Activated T-helper 9 cell treated with anti-CD3 and anti-CD28 coated beads, Interleukin-2, amount 50 U/mL, for 16 hours (primary cell): ENCODE results near the gene KPTN.
"Not testable (repeated sequence)": the region's sequence is repeated elsewhere in the genome, so short reads cannot be mapped to it uniquely, and the experiment has no call there.

ENCODE experiments used
- DNase-seq: peaks from one replicate; pipeline ENCODE4 v3.0.0-alpha.2; 2020; ENCODE audit warnings: low read depth

KPTN gene

DNA sequence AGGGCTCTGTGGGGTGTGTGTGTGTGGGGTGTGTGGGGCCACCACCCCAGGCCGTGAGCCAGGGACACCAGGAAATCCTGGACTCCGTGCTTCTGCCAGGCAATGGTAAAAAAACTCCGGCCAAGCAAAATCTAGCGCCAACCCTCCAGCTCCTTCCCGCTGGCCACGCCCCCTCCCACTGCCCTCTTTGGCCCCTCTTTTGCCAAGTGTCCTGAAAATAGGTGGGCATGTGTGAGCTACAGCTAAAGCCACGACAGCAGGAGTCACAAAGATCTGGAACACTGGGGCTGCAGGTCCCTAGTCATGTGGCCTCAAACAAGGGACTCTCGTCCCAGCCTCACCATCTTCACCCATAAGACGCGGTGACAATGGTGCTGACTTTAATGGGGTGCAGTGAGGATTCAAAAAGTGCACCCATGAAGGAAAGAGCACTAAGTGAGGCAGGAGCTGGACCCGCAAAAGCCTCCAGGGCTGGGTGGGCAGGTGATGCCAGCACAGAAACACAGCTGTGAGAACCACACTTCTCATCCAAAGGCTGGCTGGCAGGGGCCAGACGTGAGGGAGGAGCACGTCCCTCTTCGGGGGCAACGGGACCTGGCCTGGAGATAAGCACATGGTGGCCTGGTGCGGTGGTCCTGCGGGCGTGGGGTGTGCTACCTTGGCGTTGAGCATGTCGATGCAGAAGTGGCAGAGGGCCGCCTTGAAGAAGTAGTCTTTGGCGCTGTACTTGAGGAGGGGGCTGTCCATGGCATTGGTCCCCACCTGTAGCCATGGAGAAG lies 7.5 kb upstream of the KPTN start:
- no peak for DNase-seq

DNA sequence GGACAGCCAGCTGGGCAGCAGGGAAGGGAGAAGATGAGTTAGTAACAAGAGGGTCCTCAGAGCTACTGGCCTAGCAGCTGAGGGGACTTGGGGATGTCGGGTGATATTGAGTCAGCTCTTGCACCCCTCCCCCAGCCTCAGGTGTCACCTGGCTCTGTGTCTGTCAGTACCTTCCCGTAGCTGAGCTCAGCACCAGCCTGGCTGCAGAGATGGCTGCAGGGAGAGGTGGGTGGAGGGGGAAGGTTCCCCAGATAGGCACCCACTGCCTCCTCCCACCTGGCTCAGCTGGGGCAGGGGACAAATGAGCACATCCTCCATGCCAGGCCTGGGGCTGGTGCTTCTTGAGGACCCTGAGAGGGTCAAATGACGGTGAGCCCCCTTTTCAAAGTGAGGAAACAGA lies 6.8 kb upstream of the KPTN start:
- no peak for DNase-seq

DNA sequence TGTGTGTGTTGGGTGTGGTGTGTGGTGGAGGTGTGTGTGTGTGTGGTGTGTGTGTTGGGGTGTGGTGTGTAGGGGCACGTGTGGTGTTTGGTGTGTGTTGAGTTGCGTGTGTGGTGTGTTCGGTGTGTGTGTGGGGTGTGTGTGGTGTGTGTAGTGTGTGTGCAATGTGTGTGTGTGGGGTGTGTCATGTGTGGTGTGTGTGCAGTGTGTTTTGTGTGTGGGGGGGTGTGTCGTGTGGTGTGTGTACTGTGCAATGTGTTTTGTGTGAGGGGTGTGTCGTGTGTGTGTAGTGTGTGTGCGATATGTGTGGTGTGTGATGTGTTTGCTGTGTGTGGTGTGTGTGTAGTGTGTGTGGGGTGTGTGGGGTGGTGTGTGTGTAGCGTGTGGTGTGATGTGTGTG lies 6.0 kb upstream of the KPTN start:
- no peak for DNase-seq

DNA sequence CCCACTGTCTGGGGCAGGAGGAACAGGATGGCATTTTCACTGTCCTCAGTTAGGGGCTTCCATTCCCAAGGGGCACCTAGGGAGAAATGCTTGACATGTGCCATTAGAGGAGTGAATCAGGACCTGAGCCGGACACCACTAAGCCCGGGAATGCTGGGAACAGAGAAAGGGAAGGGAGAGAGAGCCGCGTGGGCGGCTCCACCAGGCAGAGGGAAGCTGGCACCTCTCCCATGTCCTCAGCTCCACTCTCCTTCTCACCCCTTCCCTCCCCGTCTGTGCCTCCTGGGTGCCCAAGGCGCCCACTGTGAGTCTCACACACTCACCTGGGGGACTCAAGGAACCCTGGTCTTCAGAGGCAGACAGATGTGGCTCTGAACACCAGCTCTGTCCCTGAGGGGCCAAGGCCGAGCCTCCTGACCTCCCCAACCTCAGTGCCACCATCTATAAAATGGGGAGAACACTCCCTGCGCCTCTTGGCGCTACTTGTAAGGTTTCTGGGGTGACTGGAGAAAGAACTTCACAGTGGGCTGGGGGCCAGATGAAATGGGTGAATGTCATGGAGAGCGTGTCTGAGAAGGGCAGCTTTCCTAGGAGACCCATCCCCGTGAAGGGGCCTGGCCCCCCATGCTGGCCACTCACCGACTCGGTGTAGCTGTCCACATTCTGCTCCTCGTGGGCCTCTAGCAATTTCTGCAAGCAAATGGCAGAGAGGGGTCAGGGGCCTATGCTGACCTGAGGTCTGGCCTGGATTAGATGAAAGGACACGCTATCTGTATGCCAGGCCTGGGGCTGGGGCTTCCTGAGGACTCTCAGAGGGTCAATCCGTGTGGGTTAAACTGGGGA lies 5.3 kb upstream of the KPTN start:
- no peak for DNase-seq

DNA sequence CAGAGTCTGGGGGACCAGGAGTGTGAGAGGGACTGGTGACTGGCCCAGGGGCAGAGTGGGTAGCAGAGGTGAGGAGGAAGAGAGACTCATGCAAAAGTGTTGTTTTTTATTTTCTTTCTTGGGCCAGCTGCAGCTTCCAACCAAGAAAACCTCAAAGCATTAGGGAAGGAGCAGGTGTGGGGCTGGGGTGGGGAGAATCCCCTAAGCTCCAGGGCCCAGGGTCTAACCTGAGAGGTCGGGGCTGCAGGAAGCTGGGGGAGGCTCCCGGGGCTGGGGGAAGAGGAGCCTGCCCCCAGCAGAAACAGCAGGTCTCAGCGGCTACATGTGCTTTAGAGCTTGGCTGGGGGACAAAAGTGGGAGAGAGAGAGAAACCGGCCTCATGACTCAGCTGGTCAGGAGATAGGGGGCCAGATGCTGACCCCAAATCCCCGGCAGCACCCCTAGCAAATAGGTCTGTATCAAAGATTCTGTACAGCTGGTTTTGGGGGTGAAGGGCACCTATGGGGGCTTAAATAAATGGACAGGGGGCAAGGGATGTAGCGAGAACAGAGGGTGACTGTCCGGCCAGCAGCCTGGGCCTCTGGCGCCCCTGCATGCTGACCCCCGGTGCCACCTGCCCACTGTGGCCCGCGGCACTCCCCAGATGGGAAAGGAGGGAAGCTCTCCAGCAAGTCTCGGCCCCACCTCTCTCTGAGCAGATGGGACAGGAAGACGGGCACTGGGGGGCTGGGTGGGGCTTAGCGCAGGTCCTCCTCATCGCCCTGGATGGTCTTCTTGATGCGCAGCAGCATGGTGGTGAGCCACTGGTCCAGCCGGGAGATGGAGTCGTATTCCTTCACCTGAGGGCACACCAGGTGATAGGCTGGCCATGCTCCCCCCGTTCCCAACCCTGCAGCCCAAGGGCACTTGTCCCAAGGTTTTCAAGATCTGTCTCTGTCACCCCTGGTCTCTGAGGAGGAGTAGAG lies 3.8 kb upstream of the KPTN start:
- DNase-seq: no peak

DNA sequence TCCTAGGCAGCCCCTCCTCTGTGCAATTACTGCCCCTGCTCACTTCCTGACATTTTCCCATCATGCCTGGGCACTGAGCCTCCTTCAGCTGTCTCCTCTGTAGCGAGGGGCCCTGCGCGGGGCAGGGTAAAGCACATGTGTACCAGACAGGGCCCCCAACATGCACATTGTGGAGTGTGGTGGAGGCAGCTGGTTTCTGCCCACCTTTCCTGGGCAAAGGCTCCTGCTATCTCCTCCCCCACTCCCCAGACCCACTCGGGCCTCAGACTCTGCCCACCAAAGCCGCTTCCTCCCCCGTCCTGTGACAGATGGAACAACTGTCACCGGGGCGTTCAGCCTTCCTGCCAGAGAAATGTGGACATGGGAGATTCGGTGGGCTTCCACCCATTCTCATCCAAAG lies 2.9 kb upstream of the KPTN start:
- no peak for DNase-seq

DNA sequence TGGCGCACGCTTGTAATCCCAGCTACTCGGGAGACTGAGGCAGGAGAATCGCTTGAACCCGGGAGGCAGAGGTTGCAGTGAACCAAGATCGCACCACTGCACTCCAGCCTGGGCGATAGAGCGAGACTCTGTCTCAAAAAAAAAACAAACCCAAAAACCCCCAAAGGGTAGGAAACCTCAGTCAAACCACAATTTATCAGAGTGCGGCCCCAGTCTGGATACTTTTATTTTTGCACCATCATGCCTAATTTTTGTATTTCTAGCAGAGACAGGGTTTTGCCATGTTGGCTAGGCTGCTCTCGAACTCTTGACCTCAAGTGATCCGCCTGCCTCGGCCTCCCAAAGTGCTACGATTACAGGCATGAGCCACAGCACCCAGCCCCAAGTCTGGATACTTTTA lies 2.2 kb upstream of the KPTN start:
- DNase-seq: not testable (repeated sequence)

DNA sequence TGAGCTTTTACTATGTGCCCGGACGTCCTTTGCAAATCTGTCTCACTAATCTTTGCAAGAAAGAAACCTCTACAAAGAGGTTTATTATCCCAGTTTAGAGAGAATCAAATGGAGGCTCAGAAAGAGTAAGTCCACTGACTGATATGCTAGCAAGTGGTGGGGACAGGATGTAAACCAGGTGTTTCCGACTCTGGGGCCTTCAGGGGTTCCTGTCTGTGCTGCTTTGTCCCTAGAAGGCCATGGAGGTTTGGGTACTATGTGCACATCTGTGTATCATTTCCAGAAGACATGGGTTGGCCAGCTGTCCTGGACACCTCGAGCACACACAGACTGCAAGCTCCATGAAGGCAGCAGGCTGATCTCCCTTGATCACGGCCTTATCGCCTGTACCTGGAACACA lies 1.2 kb upstream of the KPTN start:
- no peak for DNase-seq

DNA sequence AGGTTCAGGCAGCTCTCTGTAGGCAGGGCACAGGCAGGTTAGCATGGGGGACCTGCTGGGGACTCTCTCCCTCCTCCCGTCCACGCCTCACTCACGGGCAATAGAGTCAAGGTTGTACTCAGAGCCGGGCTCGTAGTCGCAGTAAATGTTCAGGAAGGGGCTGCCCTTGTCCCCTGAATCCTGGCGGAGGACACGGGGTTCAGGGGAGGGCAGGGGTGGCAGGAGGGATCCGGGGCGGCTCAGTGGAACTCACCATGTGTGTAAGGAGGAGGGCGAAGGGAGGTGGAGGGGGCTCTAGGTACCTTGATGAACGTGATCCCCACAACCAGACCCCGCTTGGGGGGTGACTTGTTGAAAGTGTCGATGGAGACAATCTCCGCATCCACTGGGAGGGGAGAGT lies 819 bp downstream of the KPTN start:
- DNase-seq: no peak

DNA sequence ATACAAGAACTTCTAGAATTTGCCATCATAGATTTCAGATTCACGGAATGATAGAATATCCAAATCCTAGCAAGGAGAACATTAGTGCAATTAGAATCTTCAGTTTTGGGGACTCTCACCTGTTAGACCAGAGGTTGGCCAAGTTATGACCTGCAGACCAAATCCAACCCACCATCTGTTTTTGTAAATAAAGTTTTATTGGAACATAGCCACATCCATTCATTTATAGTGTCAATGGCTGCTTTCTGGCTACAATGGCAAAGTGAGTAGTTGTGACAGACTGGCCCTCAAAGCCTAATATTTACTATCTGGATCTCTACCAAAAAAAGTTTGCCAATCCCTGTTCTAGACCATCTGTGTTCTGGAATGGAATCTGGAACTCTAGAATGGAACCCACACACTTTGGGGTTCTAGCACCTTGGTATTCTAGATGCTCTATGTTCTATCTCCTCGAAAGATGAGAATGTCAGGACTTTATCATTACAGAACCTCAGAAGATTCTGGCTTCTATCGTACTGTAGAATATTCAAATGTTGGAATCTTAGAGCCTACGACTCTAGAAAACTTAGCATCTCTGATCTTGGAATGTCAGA lies 2.5 kb downstream of the KPTN start:
- no peak for DNase-seq

DNA sequence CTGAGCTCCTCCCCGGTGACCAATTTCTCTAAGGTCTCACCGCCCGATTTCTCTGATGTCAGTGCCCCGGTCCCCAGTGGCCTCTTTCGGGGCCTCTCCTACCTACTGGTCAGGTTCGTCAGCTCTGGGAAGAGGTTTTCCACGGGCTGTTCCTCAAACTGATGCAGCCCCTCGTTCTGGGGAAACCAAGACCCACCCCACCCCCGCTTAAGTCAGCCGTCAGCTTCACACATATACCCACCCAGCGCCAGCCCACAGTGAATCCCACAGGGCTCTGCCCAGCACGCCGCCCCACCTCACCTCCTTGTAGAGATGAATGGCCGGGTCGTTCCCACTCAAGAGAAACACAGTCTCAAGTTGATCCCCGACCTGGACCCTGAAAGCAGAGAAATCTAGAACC lies 3.4 kb downstream of the KPTN start:
- no peak for DNase-seq

DNA sequence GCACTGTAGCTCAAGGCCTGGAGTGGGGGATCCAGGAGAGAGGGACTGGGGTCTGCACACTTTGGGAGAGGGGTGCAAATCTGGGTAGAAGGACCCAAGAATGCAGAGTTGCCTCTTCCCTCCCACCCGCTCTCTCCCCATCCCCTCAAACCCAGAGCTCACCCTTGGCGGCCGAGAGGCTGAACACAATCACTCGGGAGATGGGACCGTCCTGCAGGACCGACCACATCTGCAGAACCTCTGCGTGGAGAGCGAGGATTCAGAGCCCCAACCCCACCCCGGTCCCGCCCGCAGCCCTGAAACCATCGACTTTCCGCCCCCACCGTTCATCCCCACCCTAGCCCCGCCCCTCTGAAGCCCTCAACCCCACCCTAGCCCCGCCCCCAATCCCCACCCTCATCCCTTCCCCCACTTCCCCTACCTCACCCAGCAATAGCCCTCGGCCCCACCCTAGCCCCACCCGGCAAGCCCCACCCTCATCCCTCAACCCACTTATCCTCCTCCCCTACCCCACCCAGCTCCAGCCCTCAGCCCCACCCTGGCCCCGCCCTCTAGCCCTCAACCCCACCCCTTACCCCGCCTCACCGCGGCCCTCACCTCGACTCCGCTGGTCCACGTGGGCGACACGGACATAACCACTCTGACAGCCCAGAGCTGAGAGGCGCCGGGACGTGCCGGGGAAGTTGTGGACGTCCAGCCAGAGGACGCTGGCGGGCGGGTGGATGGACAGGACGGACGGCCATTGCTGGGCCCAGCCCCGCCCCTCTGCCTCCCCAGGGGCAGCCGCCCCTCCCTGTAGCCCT lies 4.1 kb downstream of the KPTN start:
- no peak for DNase-seq

DNA sequence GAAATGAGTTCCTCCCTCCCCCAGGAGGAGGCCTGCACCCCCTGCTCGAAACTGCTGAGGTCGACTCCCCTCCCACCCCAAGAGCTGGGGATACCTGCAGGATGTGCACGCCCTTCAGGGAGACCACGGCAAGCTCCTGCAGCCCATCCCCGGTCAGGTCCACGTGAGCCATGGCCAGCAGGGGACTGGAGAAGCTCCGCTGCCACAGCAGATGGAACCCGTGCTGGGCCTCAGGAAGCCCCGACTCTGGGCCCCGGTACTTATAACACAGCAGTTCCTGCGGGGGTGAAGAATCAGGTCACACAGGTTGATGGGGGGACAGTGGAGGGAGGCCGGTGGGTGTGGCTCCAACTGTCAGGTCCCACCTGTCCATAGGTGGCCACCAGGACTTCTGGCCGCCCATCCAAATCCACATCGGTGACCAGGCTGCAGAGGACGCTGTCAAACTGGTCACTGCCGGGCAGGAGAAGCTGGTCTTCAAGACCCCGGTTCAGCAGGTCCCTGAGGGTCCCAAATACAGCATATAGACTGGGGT lies 7.5 kb downstream of the KPTN start:
- DNase-seq: no peak

DNA sequence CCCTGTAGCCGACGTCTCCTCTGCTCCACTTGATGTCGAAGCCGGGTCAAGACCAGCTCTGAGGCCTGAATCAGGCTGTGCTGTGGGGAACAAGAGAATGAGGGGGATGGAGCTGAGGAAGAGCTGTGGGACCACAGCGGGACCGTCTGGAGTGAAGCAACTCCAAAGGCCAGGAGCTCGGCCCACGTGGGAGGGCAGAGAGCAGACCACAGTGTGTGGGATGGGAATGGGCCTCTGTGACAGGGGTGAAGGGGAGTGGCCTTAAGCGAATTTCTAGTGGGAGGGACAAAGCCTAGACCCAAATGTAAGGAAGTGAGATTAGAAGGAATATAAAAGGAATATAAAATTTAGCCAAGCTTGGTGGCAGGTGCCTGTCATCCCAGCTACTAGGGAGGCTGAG lies 8.6 kb downstream of the KPTN start:
- no peak for DNase-seq

DNA sequence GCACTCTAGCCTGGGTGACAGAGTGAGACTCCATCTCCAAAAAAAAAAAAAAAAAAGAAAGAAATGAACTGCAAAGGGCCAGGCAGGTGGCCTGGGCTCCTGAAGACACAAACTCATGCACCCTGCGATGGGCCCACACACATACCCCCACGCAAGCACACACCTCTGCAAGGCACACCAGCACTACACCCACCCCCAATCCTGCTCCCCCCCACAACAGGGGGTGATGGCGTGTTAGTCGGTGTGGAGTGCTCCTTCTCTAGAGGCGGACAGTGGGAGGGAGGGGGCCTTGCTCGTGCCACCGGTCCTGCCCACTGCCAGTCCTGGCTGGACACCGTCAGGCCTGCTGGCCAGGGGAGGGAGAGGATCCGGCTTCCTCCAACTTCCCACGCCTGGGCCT lies 10.7 kb downstream of the KPTN start:
- no peak for DNase-seq

DNA sequence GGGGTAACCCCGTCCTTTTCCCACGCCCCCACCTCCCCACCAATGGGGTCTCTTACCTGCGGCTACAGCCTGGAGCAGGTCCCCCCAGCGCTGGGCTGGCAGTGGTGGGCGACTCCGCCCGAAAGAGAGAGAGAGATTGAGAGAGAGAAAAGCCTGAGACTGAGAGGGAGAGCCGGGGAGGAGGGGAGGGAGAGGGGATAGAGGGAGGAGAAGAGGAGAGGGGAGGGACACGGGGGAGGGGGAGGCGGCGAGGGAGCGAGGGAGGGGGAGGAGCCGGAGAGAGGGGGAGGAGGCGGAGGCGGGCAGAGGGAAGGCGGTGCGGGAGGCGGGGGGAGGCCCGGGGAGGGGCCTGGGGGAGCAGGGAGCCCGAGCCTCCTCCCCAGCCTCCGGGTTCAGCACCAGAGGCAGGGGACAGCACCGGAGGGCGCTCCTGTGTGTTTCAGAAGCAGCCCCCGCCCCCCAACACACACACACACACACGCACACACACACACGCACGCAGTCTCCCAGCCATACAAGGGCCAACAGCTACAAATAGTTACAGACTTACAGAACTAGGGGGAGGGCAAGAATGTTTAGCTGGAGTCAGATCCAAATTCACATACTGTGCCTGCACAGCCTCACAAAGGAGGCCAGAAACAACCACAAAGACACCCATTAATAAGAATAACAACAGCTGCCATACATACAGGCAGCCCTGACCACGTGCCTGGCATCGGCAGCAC lies 12.1 kb downstream of the KPTN start, which contains the start of gene SLC8A2:
Gene SLC8A2, minus strand, starts transcription at position 161 of the 725 bp plus-strand sequence. CDS start 5,490 bp downstream, outside the sequence.
- peak; percentile 43 for DNase-seq

DNA sequence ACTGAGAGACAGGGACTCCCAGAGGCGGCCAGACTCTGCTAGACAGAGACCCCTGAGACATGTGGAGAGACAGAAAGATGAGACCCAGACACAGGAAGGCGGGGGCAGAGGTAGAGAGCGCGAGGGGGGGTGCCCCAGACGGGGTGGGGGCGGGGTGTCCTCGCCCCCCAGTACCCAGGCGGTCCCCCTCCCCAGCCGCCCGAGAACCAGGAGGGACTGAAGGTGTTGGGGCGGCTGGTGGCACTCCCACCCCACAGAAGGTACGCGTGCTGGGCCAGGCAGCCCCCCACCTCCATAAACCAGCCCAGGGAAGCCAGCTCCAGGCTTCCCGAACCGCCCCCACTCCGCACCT lies 12.7 kb downstream of the KPTN start:
- no peak for DNase-seq

DNA sequence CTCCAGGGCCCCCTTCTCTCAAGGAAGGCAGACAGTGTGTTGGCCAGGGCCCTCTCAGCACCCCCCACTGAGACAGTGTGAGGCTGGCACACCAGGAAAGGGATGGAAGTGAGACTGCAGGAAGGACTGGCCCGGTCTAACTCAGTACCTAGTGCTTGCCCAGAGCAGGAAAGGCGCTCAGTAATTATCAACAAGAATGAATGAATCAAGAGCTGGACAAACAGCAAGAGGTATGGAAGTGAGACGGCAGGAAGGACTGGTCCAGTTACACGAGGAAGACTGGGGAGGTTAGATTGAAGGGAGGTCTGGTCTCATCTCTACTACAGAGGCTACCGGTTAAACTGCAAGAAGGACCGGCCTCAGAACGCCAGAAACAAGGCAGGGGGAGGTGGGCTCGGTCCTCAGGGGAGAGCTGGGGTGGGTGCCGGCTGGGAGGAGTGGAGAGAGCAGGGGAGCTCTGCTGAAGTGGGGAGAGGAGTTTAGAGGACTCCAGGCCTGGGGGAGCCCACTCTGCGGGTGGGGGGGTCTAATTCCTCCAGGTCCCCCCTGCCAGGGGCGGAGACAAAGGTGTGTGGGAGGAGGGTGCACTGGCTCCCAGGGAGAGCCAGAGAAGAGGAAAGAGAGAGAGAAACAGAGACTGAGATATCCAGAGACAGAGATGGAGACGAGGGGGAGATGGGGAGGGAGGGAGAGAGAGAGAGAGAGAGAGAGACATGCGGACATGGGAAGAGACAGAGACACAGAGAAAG lies 13.4 kb downstream of the KPTN start:
- no peak for DNase-seq

DNA sequence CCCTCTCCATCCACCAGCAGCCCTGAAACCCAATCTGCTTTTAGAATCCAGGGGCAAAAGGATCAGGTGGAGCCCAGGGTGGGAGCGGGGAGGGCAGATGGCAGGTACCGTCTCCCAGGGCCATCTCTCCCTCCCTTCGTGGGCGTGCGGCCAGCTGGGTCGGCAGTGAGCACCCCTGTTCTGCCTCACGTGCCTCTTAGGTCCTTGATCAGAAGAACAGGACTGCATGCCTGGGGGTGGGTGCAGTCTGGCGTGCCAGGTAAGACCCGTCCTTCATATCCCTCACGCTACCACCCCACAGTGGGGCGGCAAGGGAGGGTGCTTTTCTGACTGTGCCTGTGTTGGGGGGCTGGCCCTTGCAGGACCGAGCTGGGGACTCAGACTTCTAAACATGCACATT lies 14.3 kb downstream of the KPTN start:
- DNase-seq: no peak

DNA sequence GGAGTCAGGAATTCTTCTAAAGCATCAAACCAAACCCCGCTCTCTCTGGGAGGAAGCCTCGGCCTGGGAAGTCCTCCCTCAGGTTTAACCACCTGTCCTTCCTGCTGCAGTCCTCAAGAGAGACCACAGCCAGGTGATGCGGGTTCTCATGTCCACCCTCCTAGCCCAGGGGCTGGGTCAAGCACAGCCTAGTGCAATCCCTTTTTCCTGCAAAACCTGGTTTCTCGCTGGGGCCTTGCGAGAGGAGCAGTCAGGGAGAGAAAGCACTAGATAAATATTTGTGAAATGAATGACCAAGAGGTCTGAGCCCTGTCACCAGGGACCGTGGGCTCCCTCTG lies 14.7 kb downstream of the KPTN start:
- no peak for DNase-seq
